Measurements from ENCODE around the gene TMEM125. TPM values are rescaled to one million over a fixed set of nuclear protein-coding genes. Genes with fewer than 3 reads are reported as not detected.

Gene TMEM125
- total RNA-seq, 2 donors from 2014 or later: 11.7 to 16.6 TPM

- no peaks in the 10 kb centered on the region for H3K27me3 ChIP-seq (ENCODE audit: control insufficient read depth, insufficient read depth, low read length, poor library complexity, severe bottlenecking)
- Mint-ChIP-seq H3K36me3 (ENCODE audit: low read depth) (no peaks in the 10 kb centered on the region), H3K27me3 (ENCODE audit: insufficient read depth) (peaks cover 4% of the 10 kb centered on the region), H3K4me3 (no peak overlapping the region), H3K4me1 (peaks cover 6% of the 10 kb centered on the region), H3K9me3 (no peaks in the 10 kb centered on the region), H3K27ac (no peak overlapping the region)
- no peaks in the 10 kb centered on the region for H3K36me3 ChIP-seq (ENCODE audit: control insufficient read depth, insufficient read depth, low read length)
- WGBS, 2 experiments (ENCODE audit: insufficient coverage in 1 of 2, insufficient read length in 1 of 2): 93 to 94% methylated on average over 10 to 20 of the region's 20 CpGs
- DNase-seq: no peak
- H3K4me1 ChIP-seq (ENCODE audit: control insufficient read depth, insufficient read depth, low read length): no peaks in the 10 kb centered on the region
- H3K4me3 ChIP-seq (ENCODE audit: low read length): no peak overlapping the region
- no peaks in the 10 kb centered on the region for H3K9me3 ChIP-seq (ENCODE audit: control insufficient read depth, low read length)
- H3K9ac ChIP-seq (ENCODE audit: extremely low read depth, low read length, poor library complexity, severe bottlenecking): no peak overlapping the region
- no peak for TF ChIP-seq CTCF (conservative IDR thresholded peaks at IDR 0.05)
- H3K27ac ChIP-seq (ENCODE audit: low read depth, low read length): no peak overlapping the region
Measured at GRCh38 chr1:43308635-43309404, 39.0 kb downstream of the TMEM125 start.

GRCh38 chr1:43309405-43310025 is 39.7 kb downstream of the TMEM125 start:
- Histone ChIP-seq H3K27me3 (ENCODE audit: control insufficient read depth, insufficient read depth, low read length, poor library complexity, severe bottlenecking) (no peaks in the 10 kb centered on the region), H3K9ac (ENCODE audit: extremely low read depth, low read length, poor library complexity, severe bottlenecking) (no peak overlapping the region), H3K27ac (ENCODE audit: low read depth, low read length) (no peak overlapping the region), H3K4me3 (ENCODE audit: low read length) (no peak overlapping the region), H3K9me3 (ENCODE audit: control insufficient read depth, low read length) (no peaks in the 10 kb centered on the region), H3K36me3 (ENCODE audit: control insufficient read depth, insufficient read depth, low read length) (no peaks in the 10 kb centered on the region), H3K4me1 (ENCODE audit: control insufficient read depth, insufficient read depth, low read length) (no peaks in the 10 kb centered on the region)
- no peak for TF ChIP-seq CTCF (conservative IDR thresholded peaks at IDR 0.05)
- WGBS, 2 experiments (ENCODE audit: insufficient coverage in 1 of 2, insufficient read length in 1 of 2): 92 to 100% methylated on average over 8 to 13 of the region's 13 CpGs
- H3K27ac Mint-ChIP-seq: no peak overlapping the region
- peaks cover 6% of the 10 kb centered on the region for H3K4me1 Mint-ChIP-seq
- H3K36me3 Mint-ChIP-seq (ENCODE audit: low read depth): no peaks in the 10 kb centered on the region
- H3K27me3 Mint-ChIP-seq (ENCODE audit: insufficient read depth): peaks cover 4% of the 10 kb centered on the region
- H3K9me3 Mint-ChIP-seq: no peaks in the 10 kb centered on the region
- H3K4me3 Mint-ChIP-seq: no peak overlapping the region
- no peak for DNase-seq

DNA sequence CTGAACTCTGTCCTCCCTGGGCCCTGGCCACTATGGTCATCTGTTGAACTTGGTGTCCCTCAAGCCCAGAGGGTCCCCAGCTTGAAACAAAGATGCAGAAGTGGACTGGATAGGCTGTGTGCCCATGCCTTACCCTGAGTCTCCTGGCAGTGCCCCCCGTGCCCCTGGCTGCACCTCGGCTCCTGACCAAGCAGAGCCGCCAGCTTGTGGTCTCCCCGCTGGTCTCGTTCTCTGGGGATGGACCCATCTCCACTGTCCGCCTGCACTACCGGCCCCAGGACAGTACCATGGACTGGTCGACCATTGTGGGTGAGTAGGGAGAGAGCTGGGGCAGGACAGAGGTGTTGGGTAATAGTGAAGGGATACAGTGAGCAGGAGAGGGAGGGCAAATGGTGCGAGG is 41.7 kb downstream of the TMEM125 start:
- Mint-ChIP-seq H3K27me3 (ENCODE audit: insufficient read depth) (peaks cover 3% of the 10 kb centered on the region), H3K4me3 (no peak overlapping the region), H3K36me3 (ENCODE audit: low read depth) (no peaks in the 10 kb centered on the region), H3K9me3 (no peaks in the 10 kb centered on the region), H3K27ac (no peak overlapping the region), H3K4me1 (no peaks in the 10 kb centered on the region)
- H3K27me3 ChIP-seq (ENCODE audit: control insufficient read depth, insufficient read depth, low read length, poor library complexity, severe bottlenecking): no peaks in the 10 kb centered on the region
- WGBS, 2 experiments (ENCODE audit: insufficient coverage in 1 of 2, insufficient read length in 1 of 2): 91 to 95% methylated on average over 6 to 9 of the region's 9 CpGs
- H3K9ac ChIP-seq (ENCODE audit: extremely low read depth, low read length, poor library complexity, severe bottlenecking): no peak overlapping the region
- H3K36me3 ChIP-seq (ENCODE audit: control insufficient read depth, insufficient read depth, low read length): no peaks in the 10 kb centered on the region
- TF ChIP-seq CTCF (conservative IDR thresholded peaks at IDR 0.05): no peak
- no peaks in the 10 kb centered on the region for H3K4me1 ChIP-seq (ENCODE audit: control insufficient read depth, insufficient read depth, low read length)
- no peak for DNase-seq
- H3K9me3 ChIP-seq (ENCODE audit: control insufficient read depth, low read length): no peaks in the 10 kb centered on the region
- no peak overlapping the region for H3K27ac ChIP-seq (ENCODE audit: low read depth, low read length)
- no peak overlapping the region for H3K4me3 ChIP-seq (ENCODE audit: low read length)

All from endodermal cell (in vitro differentiated cells).